ENCODE measurements around the gene NOL3.

NOL3 gene

DNA sequence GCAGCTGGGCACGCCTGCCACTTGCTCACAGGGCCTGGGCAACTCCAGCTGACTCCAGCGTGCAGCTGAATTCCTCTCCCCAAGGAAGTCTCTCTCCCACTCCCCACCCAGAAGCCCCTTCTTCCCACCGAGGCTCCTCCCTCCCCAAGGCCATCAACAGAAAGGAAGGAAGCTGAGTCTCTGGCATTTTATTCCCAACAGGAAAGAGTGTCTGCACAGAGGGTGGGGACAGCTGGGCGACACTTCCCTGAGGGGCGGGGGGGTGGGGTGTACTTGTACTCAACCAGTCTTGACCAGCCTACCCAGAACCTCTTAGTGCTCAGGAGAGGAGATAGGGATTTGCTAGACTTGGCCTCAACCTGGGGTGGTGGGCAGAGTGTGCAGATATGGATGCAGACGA lies 19.7 kb downstream of the NOL3 start, which contains the start of gene EXOC3L1:
TSS of gene EXOC3L1 (minus strand) at position 96 of the 400 bp plus-strand sequence. CDS start 460 bp downstream, outside the sequence.
- Histone ChIP-seq H3K9ac (ENCODE audit: insufficient read length) (no peak within 1 kb of the TSS), H3K36me3 (ENCODE audit: insufficient read depth, low read length) (peaks cover 8% of the 10 kb centered on the region; the same call in 1 of the 2 replicates), H3K4me3 (no peak within 1 kb of the TSS), H3K27ac (no peak within 1 kb of the TSS), H3K9me3 (ENCODE audit: low read depth, low read length) (no peaks in the 10 kb centered on the region)
- DNase-seq (ENCODE audit: low read depth, low spot score), result no peak
- TF ChIP-seq FOXP2 (optimal IDR thresholded peaks at IDR 0.05; ENCODE audit: control extremely low read depth, extremely low read length, insufficient read depth) (no peak), POLR2AphosphoS5 (IDR thresholded peaks at IDR 0.05; ENCODE audit: borderline replicate concordance, low read depth, low read length) (no peak), EZH2 (IDR thresholded peaks at IDR 0.05) (no peak)

DNA sequence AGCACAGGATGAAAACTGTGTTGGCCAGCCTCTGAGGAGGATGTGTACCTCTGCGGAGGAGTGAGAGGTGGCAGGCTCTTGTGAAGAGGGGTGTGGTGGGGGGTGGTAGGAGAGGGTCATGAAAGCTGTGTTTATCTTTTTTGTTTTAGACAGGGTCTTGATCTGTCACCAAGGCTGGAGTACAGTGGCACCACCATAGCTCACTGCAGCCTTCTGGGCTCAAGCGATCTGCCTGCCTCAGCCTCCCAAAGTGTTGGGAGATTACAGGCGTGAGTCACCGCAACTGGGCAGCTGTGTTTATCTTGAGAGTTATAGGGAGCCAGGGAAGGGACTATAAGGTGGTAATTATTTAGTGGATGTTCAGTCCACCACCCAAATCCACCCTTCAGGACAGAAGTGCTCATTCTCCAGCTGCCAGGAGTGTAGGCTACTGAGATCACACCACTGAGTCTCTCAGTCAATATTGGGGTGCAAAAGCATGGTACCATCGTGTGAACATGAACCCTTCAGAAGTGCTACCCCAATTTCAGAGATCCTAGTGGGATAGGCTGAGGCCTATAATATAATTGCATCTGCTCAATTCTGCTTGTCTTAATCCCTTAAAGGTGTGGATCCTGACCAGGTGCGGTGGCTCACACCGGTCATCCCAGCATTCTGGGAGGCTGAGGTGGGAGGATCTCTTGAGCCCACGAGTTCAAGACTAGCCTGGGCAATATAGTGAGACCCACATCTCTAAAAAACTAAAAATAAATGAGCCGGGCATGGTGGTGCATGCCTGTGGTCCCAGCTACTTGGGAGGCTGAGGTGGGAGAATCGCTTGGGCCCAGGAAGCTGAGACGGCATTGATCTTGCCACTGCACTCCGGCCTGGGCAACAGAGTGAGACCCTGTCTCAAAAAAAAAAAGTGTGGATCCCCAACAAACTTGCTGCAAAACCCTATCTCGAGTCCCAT lies 20.4 kb downstream of the NOL3 start:
- DNase-seq (ENCODE audit: low read depth, low spot score), result no peak
- peaks cover 15% of the 10 kb centered on the region; the same call in 1 of the 2 replicates for H3K36me3 ChIP-seq (ENCODE audit: insufficient read depth, low read length)
- H3K4me3 ChIP-seq, result no peak overlapping the region
- no peak overlapping the region for H3K27ac ChIP-seq
- no peak overlapping the region for H3K9ac ChIP-seq (ENCODE audit: insufficient read length)
- TF ChIP-seq POLR2AphosphoS5 (IDR thresholded peaks at IDR 0.05; ENCODE audit: borderline replicate concordance, low read depth, low read length) (no peak), EZH2 (IDR thresholded peaks at IDR 0.05) (no peak), FOXP2 (optimal IDR thresholded peaks at IDR 0.05; ENCODE audit: control extremely low read depth, extremely low read length, insufficient read depth) (no peak)
- H3K9me3 ChIP-seq (ENCODE audit: low read depth, low read length), result no peaks in the 10 kb centered on the region

DNA sequence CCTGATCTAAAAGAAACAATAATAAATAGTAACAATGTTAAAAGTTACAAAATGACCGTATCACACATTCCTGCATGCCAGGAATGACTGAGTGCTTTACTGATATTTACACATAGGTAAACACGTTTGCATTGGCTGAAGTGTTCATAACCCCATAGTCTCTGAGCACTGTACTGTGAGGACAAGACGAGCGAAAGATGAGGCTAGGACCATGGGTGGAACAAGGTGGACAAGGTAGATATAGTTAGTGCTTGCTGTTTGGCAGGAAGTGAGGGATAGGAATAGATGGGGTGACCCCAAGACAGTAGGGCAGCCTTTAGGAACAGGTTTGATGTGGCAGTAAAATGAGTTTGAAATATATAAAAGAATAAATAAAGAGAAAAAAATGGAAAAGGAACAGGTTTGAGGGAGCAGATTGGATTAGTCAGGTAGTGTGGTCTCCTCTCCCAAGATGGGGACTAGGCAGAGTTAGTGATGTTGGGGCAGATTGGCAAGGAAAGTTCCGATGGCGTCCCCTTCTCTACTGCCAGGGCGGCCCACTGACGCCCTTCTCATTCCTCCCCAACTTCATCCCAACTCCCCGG lies 21.2 kb downstream of the NOL3 start:
- Histone ChIP-seq H3K9me3 (ENCODE audit: low read depth, low read length) (no peaks in the 10 kb centered on the region), H3K4me3 (peak overlapping the region; percentile 80), H3K27ac (no peak overlapping the region), H3K9ac (ENCODE audit: insufficient read length) (peak overlapping the region; percentile 26), H3K36me3 (ENCODE audit: insufficient read depth, low read length) (peaks cover 18% of the 10 kb centered on the region; the same call in 1 of the 2 replicates)
- no peak for DNase-seq (ENCODE audit: low read depth, low spot score)
- TF ChIP-seq FOXP2 (optimal IDR thresholded peaks at IDR 0.05; ENCODE audit: control extremely low read depth, extremely low read length, insufficient read depth) (no peak), EZH2 (IDR thresholded peaks at IDR 0.05) (no peak), POLR2AphosphoS5 (IDR thresholded peaks at IDR 0.05; ENCODE audit: borderline replicate concordance, low read depth, low read length) (no peak)

GRCh38 chr16:67191995-67192681 lies 21.8 kb downstream of the NOL3 start, which contains the start of gene E2F4:
E2F4 (plus strand) TSS chr16:67192155; CDS start chr16:67192228, 73 bp downstream.
- Histone ChIP-seq H3K27ac (no peak within 1 kb of the TSS), H3K4me3 (peak within 1 kb of the TSS; percentile 80), H3K36me3 (ENCODE audit: insufficient read depth, low read length) (peaks cover 18% of the 10 kb centered on the region; the same call in 1 of the 2 replicates), H3K9me3 (ENCODE audit: low read depth, low read length) (no peaks in the 10 kb centered on the region), H3K9ac (ENCODE audit: insufficient read length) (peak within 1 kb of the TSS; percentile 93)
- peak; percentile 28; the same call in 1 of the 2 replicates for TF ChIP-seq POLR2AphosphoS5 (IDR thresholded peaks at IDR 0.05; ENCODE audit: borderline replicate concordance, low read depth, low read length)
- no peak for TF ChIP-seq EZH2 (IDR thresholded peaks at IDR 0.05)
- TF ChIP-seq FOXP2 (optimal IDR thresholded peaks at IDR 0.05; ENCODE audit: control extremely low read depth, extremely low read length, insufficient read depth), result no peak
- DNase-seq (ENCODE audit: low read depth, low spot score), result no peak

GRCh38 chr16:67192781-67193361 lies 22.5 kb downstream of the NOL3 start:
- no peaks in the 10 kb centered on the region for H3K9me3 ChIP-seq (ENCODE audit: low read depth, low read length)
- H3K9ac ChIP-seq (ENCODE audit: insufficient read length), result peak overlapping the region; percentile 93
- DNase-seq (ENCODE audit: low read depth, low spot score), result no peak
- TF ChIP-seq EZH2 (IDR thresholded peaks at IDR 0.05) (no peak), POLR2AphosphoS5 (IDR thresholded peaks at IDR 0.05; ENCODE audit: borderline replicate concordance, low read depth, low read length) (no peak), FOXP2 (optimal IDR thresholded peaks at IDR 0.05; ENCODE audit: control extremely low read depth, extremely low read length, insufficient read depth) (no peak)
- H3K4me3 ChIP-seq, result peak overlapping the region; percentile 80
- H3K36me3 ChIP-seq (ENCODE audit: insufficient read depth, low read length), result peaks cover 18% of the 10 kb centered on the region; the same call in 1 of the 2 replicates
- H3K27ac ChIP-seq, result no peak overlapping the region

DNA sequence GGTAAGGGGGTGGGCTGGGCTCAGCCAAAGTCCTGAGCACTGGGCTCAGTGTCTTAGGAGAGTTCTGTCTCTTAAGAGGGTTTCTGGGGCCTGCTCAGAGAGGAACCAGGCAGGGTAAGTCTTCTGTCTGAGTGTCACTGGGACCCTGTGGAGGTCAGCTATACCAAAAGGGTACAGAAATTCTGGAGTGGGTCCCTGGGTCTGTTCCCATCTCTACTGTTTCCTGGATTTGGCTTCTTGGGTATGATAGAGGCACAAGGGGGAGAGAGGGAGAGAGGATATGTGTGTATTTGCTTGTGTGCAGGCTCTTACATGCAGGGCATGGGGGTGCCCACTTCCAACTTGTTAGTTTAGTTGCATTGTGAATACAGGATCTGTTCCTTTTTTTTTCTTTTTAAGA lies 23.2 kb downstream of the NOL3 start:
- no peak overlapping the region; the same call in 1 of the 2 replicates for H3K4me3 ChIP-seq
- TF ChIP-seq FOXP2 (optimal IDR thresholded peaks at IDR 0.05; ENCODE audit: control extremely low read depth, extremely low read length, insufficient read depth) (no peak), POLR2AphosphoS5 (IDR thresholded peaks at IDR 0.05; ENCODE audit: borderline replicate concordance, low read depth, low read length) (no peak), EZH2 (IDR thresholded peaks at IDR 0.05) (no peak)
- no peak overlapping the region for H3K27ac ChIP-seq
- H3K36me3 ChIP-seq (ENCODE audit: insufficient read depth, low read length), result peaks cover 18% of the 10 kb centered on the region; the same call in 1 of the 2 replicates
- DNase-seq (ENCODE audit: low read depth, low spot score), result no peak
- no peaks in the 10 kb centered on the region for H3K9me3 ChIP-seq (ENCODE audit: low read depth, low read length)
- H3K9ac ChIP-seq (ENCODE audit: insufficient read length), result no peak overlapping the region

DNA sequence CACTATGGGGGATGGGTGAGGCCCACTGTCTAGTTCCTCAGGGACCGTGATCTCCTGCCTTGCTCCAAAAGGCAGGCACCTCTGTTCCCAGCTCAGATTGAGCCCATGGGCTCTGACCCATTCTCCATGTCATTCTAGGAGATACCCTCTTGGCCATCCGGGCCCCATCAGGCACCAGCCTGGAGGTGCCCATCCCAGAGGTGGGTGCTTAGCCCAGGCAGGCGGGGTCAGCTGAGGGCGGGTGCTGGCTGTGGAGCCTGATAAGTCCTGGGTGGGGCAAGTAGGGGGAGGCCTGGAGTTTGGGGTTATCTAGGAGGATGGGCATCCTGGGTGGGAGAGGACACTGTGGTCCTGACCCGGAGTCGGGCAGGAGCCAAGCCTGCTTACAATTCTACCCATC lies 23.9 kb downstream of the NOL3 start:
- peaks cover 18% of the 10 kb centered on the region; the same call in 1 of the 2 replicates for H3K36me3 ChIP-seq (ENCODE audit: insufficient read depth, low read length)
- no peak for DNase-seq (ENCODE audit: low read depth, low spot score)
- TF ChIP-seq EZH2 (IDR thresholded peaks at IDR 0.05) (no peak), FOXP2 (optimal IDR thresholded peaks at IDR 0.05; ENCODE audit: control extremely low read depth, extremely low read length, insufficient read depth) (no peak), POLR2AphosphoS5 (IDR thresholded peaks at IDR 0.05; ENCODE audit: borderline replicate concordance, low read depth, low read length) (no peak)
- H3K27ac ChIP-seq, result no peak overlapping the region
- no peak overlapping the region for H3K9ac ChIP-seq (ENCODE audit: insufficient read length)
- no peak overlapping the region for H3K4me3 ChIP-seq
- no peaks in the 10 kb centered on the region for H3K9me3 ChIP-seq (ENCODE audit: low read depth, low read length)
